Naive thymus-derived CD4-positive, alpha-beta T cell (primary cell): ENCODE results near the gene PHAX. TPM values are rescaled to one million over a fixed set of nuclear protein-coding genes. Genes with fewer than 3 reads are reported as not detected.
"Not testable (repeated sequence)": the region's sequence is repeated elsewhere in the genome, so short reads cannot be mapped to it uniquely, and the experiment has no call there.

ENCODE experiments used
- ATAC-seq: fragments of 150-1000 bp; cut with Tn5 transposase; 2 replicates; pipeline ENCODE4 v1.10.0; 2021; ENCODE audit warnings: mild to moderate bottlenecking, moderate library complexity
- CTCF ChIA-PET: fragments of 350-600 bp; sonication (Branson Sonifier 250); formaldehyde crosslinking; loops from one replicate; lab custom pipeline; 2021; ENCODE audit warnings: antibody characterized with exemption; lab: Charles Lee
- POLR2A ChIA-PET: fragments of 350-600 bp; sonication (Branson Sonifier 250); formaldehyde crosslinking; loops from one replicate; lab custom pipeline; 2021; ENCODE audit warnings: antibody characterized with exemption, inconsistent platforms; lab: Charles Lee
- DNase-seq, 9 donors: peaks; one replicate each; pipeline versions ENCODE4 v3.0.0 to v3.0.0-alpha.2; 2020 to 2022; ENCODE audit warnings: mixed read lengths in 1 of 9
- H3K27ac ChIP-seq: one replicate; pipeline ENCODE4 v1.7.0; 2013; ENCODE audit warnings: mild to moderate bottlenecking, low read depth, low read length, moderate library complexity
- H3K27me3 ChIP-seq, 2 donors: one replicate each; pipeline ENCODE4 v1.7.0; 2013; ENCODE audit warnings: low read length in 2 of 2, mild to moderate bottlenecking in 2 of 2, moderate library complexity in 2 of 2; ENCODE audit not compliant: control insufficient read depth in 2 of 2, insufficient read depth in 2 of 2
- H3K36me3 ChIP-seq, 3 experiments: 1 replicate in 2 of 3; 2 replicates in 1 of 3; pipeline ENCODE4 v1.7.0; 2013; ENCODE audit warnings: low read length in 3 of 3, mild to moderate bottlenecking in 3 of 3, moderate library complexity in 1 of 3; ENCODE audit not compliant: insufficient read depth in 3 of 3, control insufficient read depth in 2 of 3
- H3K4me1 ChIP-seq, 2 donors: one replicate each; pipeline ENCODE4 v1.7.0; 2013; ENCODE audit warnings: low read length in 2 of 2, mild to moderate bottlenecking in 2 of 2, moderate library complexity in 1 of 2; ENCODE audit not compliant: control insufficient read depth in 2 of 2, insufficient read depth in 2 of 2
- H3K4me3 ChIP-seq: 2 replicates; pipeline ENCODE4 v1.7.0; 2013; ENCODE audit warnings: mild to moderate bottlenecking, low read length
- H3K9me3 ChIP-seq, 3 experiments: 1 replicate in 2 of 3; 2 replicates in 1 of 3; pipeline ENCODE4 v1.7.0; 2013; ENCODE audit warnings: low read length in 3 of 3; ENCODE audit not compliant: control insufficient read depth in 2 of 3
- H3K27ac Mint-ChIP-seq, 9 donors: one replicate each; pipeline ENCODE4 v1.8.0; 2020 to 2022; ENCODE audit warnings: mixed read lengths in 9 of 9, mild to moderate bottlenecking in 8 of 9, moderate library complexity in 5 of 9, inconsistent platforms in 2 of 9
- H3K27me3 Mint-ChIP-seq, 5 donors: one replicate each; pipeline ENCODE4 v1.8.0; 2021 to 2022; ENCODE audit warnings: mixed read lengths in 5 of 5, mild to moderate bottlenecking in 1 of 5
- H3K36me3 Mint-ChIP-seq, 5 donors: one replicate each; pipeline ENCODE4 v1.8.0; 2020 to 2022; ENCODE audit warnings: mixed read lengths in 5 of 5, mild to moderate bottlenecking in 3 of 5, inconsistent platforms in 1 of 5
- H3K4me1 Mint-ChIP-seq, 7 donors: one replicate each; pipeline ENCODE4 v1.8.0; 2020 to 2022; ENCODE audit warnings: mixed read lengths in 7 of 7, mild to moderate bottlenecking in 3 of 7, inconsistent platforms in 1 of 7
- H3K4me3 Mint-ChIP-seq, 10 donors: one replicate each; pipeline ENCODE4 v1.8.0; 2020 to 2022; ENCODE audit warnings: mild to moderate bottlenecking in 10 of 10, mixed read lengths in 10 of 10, moderate library complexity in 6 of 10, inconsistent platforms in 2 of 10
- H3K9me3 Mint-ChIP-seq, 11 donors: one replicate each; pipeline ENCODE4 v1.8.0; 2020 to 2022; ENCODE audit warnings: mixed read lengths in 11 of 11, mild to moderate bottlenecking in 4 of 11, inconsistent platforms in 1 of 11, moderate library complexity in 1 of 11
- intact Hi-C, 2 donors: fragments of 100-400 bp; cut with micrococcal nuclease; formaldehyde crosslinking; loops; one replicate each; pipeline ENCODE4 v1.15.1; 2023
- polyA plus RNA-seq, 2 donors: library from polyadenylated mRNA; unstranded; fragments of 300-500 nt; fragmentation: Illumina TruSeq; gene quantifications; one replicate each; pipeline ENCODE4 v1.2.3, GENCODE V29; 2021
- total RNA-seq, 6 experiments: library from RNA in 5 of 6; stranded (reverse) in 5 of 6; gene quantifications; 1 replicate in 5 of 6; 2 replicates in 1 of 6; pipeline ENCODE4 v1.2.3 and lab custom pipeline; 2021 to 2026

The PHAX gene
- total and polyA plus RNA-seq, 7 experiments from 2014 or later: 14.5 to 116 (median 37.4) TPM

DNA sequence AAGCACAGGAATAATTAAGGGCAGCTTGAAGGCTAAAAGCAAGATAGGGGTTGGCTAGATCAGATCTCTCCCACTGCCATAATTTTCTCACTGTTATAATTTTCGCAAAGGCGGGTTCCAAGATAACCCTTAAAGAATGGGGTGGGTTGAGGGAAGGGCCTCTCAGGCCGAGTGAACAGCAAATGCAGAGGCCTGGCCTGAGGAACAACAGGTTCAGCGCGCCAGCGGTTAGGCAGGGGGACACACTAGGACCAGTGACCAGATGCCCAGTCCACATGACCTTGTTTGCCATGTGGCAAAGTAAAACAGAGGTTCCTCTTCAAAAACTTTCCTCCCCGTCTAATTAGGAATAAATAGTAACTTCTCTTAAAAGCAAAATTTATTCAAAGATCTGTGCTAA lies 1.2 kb upstream of the PHAX start:
- ChIA-PET CTCF (interaction anchor here (1.8 kb wide), 1 partner anchor 245 kb away, joined by 6 read pairs; no protein-coding TSS in a partner anchor), POLR2A (no interaction called here)
- Histone ChIP-seq H3K9me3 (no peaks in the 10 kb centered on the region), H3K27ac (no peak overlapping the region), H3K27me3 (no peaks in the 10 kb centered on the region), H3K36me3 (peaks cover 0 to 14% (median 0%) of the 10 kb centered on the region in 3 experiments), H3K4me3 (no peak overlapping the region), H3K4me1 (peaks cover 11 to 16% of the 10 kb centered on the region in 2 donors)
- ATAC-seq (no peak), DNase-seq (no peak)
- Mint-ChIP-seq H3K4me3 (peak overlapping the region in 4 of 10 donors; percentile 4 to 92 (median 72)), H3K9me3 (peaks cover 0 to 2% (median 0%) of the 10 kb centered on the region in 11 donors), H3K27me3 (peaks cover 0 to 19% (median 0%) of the 10 kb centered on the region in 5 donors), H3K27ac (peak overlapping the region in 2 of 9 donors; percentile 11 to 86), H3K36me3 (peaks cover 6 to 15% (median 7%) of the 10 kb centered on the region in 5 donors), H3K4me1 (peaks cover 14 to 40% (median 32%) of the 10 kb centered on the region in 7 donors)
- intact Hi-C loops: loop anchor here in 1 of 2 donors (10.0 kb wide), 1 partner anchor 175 kb away; the partner anchor contains the start of gene GRAMD2B

DNA sequence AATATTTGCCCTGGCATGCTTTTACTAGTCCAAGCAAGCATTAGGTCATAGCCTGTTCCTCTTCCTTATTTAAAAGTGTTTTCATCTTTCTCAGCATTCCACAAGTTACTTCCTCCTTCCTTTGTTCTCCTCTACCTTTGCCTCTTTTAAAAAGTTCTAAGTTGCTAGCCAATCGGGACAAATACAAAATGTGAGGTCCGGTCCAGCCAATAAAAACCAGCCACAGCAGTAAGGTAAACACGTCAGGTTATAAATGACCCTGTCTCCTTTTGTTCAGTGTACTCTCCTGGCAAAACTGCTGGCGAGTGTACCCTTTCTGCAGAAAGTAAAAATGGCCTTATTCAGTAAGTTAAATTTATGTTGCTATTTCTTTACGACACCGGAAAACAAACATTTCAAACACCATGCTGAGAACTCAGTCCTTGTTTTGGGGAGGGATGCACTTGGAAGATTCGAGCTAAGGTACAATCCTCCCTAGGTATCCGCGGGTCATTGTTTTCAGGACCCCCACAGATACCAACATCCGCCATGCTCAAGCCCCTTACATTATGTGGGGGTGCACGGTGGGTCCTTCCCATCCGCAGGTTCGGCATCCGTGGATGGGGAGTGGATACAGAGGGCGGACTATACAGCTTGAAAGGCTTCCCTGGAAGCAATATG lies 646 bp upstream of the PHAX start:
- Mint-ChIP-seq H3K27me3 (peaks cover 0 to 14% (median 0%) of the 10 kb centered on the region in 5 donors), H3K36me3 (peaks cover 6 to 15% (median 7%) of the 10 kb centered on the region in 5 donors), H3K4me1 (peaks cover 13 to 37% (median 27%) of the 10 kb centered on the region in 7 donors), H3K27ac (peak overlapping the region; percentile 82 to 95 (median 87)), H3K4me3 (peak overlapping the region; percentile 84 to 99 (median 96))
- H3K9me3 ChIP-seq, H3K27me3 ChIP-seq, H3K9me3 Mint-ChIP-seq, ATAC-seq: not testable (repeated sequence)
- intact Hi-C loops: loop anchor here (1.0 to 10.0 kb wide), 14 partner anchors 91 to 1485 kb away; partner anchors contain the start of genes GRAMD2B (in 2 of the 2), PRRC1 (in 2 of the 2), SLC12A2 (in 2 of the 2) and C5orf63 (in 1 of the 2)
- Histone ChIP-seq H3K4me1 (peaks cover 13 to 14% of the 10 kb centered on the region in 2 donors), H3K27ac (peak overlapping the region; percentile 78), H3K4me3 (peak overlapping the region; percentile 84), H3K36me3 (peaks cover 0 to 19% (median 0%) of the 10 kb centered on the region in 3 experiments)
- peak in 3 of 9 donors; percentile 3 to 4 (median 4) for DNase-seq
- CTCF ChIA-PET: interaction anchor here (1.1 to 2.0 kb wide), 3 partner anchors 150 to 261 kb away, joined by 5 to 14 read pairs (median 6); no protein-coding TSS in a partner anchor
- POLR2A ChIA-PET: interaction anchor here (1.3 kb wide), 1 partner anchor 150 kb away, joined by 3 read pairs; no protein-coding TSS in a partner anchor

DNA sequence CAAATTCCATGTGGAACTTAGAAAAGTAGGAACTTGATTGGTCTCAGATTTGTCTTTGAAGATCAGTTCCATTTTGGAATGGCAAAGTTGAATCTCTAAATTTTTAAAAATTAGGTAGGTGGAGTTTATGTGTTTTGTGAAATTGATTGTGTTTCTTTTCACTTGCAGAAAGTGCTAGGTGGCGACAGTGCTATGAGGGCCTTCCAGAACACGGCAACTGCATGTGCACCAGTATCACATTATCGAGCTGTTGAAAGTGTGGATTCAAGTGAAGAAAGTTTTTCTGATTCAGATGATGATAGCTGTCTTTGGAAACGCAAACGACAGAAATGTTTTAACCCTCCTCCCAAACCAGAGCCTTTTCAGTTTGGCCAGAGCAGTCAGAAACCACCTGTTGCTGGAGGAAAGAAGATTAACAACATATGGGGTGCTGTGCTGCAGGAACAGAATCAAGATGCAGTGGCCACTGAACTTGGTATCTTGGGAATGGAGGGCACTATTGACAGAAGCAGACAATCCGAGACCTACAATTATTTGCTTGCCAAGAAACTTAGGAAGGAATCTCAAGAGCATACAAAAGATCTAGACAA lies 2.8 kb downstream of the PHAX start:
- Histone ChIP-seq H3K4me1 (peaks cover 14 to 15% of the 10 kb centered on the region in 2 donors), H3K27me3 (no peaks in the 10 kb centered on the region), H3K9me3 (no peaks in the 10 kb centered on the region), H3K27ac (no peak overlapping the region), H3K4me3 (no peak overlapping the region), H3K36me3 (peaks cover 0 to 39% (median 9%) of the 10 kb centered on the region in 3 experiments)
- ATAC-seq (no peak), DNase-seq (no peak)
- peaks cover 20 to 60% (median 55%) of the 10 kb centered on the region in 7 donors for H3K4me1 Mint-ChIP-seq
- peak overlapping the region in 2 of 9 donors; percentile 33 to 60 for H3K27ac Mint-ChIP-seq
- no peaks in the 10 kb centered on the region for H3K27me3 Mint-ChIP-seq
- peaks cover 0 to 2% (median 0%) of the 10 kb centered on the region in 11 donors for H3K9me3 Mint-ChIP-seq
- intact Hi-C loops: loop anchor here (5.0 to 10.0 kb wide), 4 partner anchors 181 to 1481 kb away; partner anchors contain the start of genes C5orf63 (in 1 of the 2), GRAMD2B (in 1 of the 2), PRRC1 (in 1 of the 2) and SLC12A2 (in 1 of the 2)
- ChIA-PET POLR2A (interaction anchor here (0.6 kb wide), 1 partner anchor 177 kb away, joined by 7 read pairs; no protein-coding TSS in a partner anchor), CTCF (interaction anchor here (0.6 kb wide), 2 partner anchors 152 to 232 kb away, joined by 4 to 8 read pairs; no protein-coding TSS in a partner anchor)
- H3K36me3 Mint-ChIP-seq: peaks cover 10 to 28% (median 11%) of the 10 kb centered on the region in 5 donors
- peak overlapping the region; percentile 13 to 74 (median 58) for H3K4me3 Mint-ChIP-seq

DNA sequence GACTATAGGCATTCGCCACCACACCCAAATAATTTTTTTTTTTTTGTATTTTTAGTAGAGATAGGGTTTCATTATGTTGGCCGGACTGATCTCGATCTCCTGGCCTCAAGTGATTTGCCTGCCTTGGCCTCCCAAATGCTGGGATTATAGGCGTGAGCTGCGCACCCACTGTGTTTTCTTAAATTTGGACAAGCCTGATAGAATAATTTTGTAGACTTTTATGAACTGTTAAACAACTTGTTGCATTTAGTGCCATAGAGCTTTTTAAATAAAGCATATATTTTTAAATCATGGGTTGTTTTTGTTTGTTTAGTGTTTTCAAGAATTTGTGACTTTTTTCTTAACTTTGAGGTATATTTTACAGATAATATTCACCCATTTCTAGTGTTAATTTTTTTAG lies 4.8 kb downstream of the PHAX start:
- H3K27me3 ChIP-seq: no peaks in the 10 kb centered on the region

DNA sequence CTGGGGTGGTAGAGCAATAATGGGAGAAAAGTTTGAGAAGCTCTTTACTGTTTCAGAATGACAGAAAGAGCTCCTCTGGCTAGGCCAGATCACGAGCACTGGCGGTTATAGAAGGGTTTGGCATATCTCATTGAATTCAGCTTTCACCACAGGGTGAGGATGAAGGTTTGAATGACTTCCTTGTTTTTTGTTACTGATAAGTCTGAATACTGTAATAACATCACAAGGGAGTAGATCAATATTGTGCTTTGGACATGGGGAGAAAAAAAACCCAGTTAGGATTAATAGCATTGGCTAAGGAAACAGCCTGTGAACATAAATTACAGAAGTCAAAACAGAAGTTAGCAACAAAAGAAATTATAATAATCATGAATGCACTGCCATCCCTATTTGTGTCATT lies 9.4 kb downstream of the PHAX start:
- no peaks in the 10 kb centered on the region for H3K27me3 ChIP-seq
- peaks cover 0 to 1% of the 10 kb centered on the region in 2 donors for H3K4me1 ChIP-seq
- no peak overlapping the region for H3K27ac ChIP-seq
- Mint-ChIP-seq H3K27me3 (no peaks in the 10 kb centered on the region), H3K4me1 (peaks cover 24 to 62% (median 54%) of the 10 kb centered on the region in 7 donors), H3K36me3 (peaks cover 4 to 33% (median 17%) of the 10 kb centered on the region in 5 donors), H3K9me3 (no peaks in the 10 kb centered on the region), H3K4me3 (no peak overlapping the region), H3K27ac (peak overlapping the region in 5 of 9 donors; percentile 16 to 75 (median 54))
- intact Hi-C loops: no loop called here
- no peaks in the 10 kb centered on the region for H3K9me3 ChIP-seq
- ATAC-seq: no peak
- no peak overlapping the region for H3K4me3 ChIP-seq
- POLR2A ChIA-PET: interaction anchor here (0.6 to 0.7 kb wide), 2 partner anchors 12 to 903 kb away, joined by 3 to 5 read pairs; no protein-coding TSS in a partner anchor
- DNase-seq: no peak
- CTCF ChIA-PET: no interaction called here
- peaks cover 0 to 53% (median 11%) of the 10 kb centered on the region in 3 experiments for H3K36me3 ChIP-seq

More for the DNA sequence above, 4.8 kb downstream of the PHAX start:
- Histone ChIP-seq H3K4me3 (no peak overlapping the region), H3K4me1 (peaks cover 14 to 15% of the 10 kb centered on the region in 2 donors), H3K27ac (peak overlapping the region; percentile 6), H3K36me3 (peaks cover 0 to 59% (median 11%) of the 10 kb centered on the region in 3 experiments), H3K9me3 (no peaks in the 10 kb centered on the region)
- no peak for ATAC-seq
- Mint-ChIP-seq H3K4me3 (peak overlapping the region in 8 of 10 donors; percentile 23 to 74 (median 59)), H3K27ac (peak overlapping the region in 4 of 9 donors; percentile 8 to 74 (median 64)), H3K4me1 (peaks cover 20 to 65% (median 59%) of the 10 kb centered on the region in 7 donors), H3K9me3 (peaks cover 0 to 2% (median 0%) of the 10 kb centered on the region in 11 donors), H3K27me3 (no peaks in the 10 kb centered on the region), H3K36me3 (peaks cover 11 to 32% (median 18%) of the 10 kb centered on the region in 5 donors)
- no peak for DNase-seq
- POLR2A ChIA-PET: no interaction called here
- CTCF ChIA-PET: interaction anchor here (0.7 to 1.2 kb wide), 2 partner anchors 11 to 83 kb away, joined by 4 to 5 read pairs; partner anchors contain the start of gene ALDH7A1
- intact Hi-C loops: loop anchor here in 1 of 2 donors (10.0 kb wide), 1 partner anchor 1479 kb away; the partner anchor contains the start of gene SLC12A2
